Measurements from ENCODE around the gene MEGF10.

MEGF10 gene

DNA sequence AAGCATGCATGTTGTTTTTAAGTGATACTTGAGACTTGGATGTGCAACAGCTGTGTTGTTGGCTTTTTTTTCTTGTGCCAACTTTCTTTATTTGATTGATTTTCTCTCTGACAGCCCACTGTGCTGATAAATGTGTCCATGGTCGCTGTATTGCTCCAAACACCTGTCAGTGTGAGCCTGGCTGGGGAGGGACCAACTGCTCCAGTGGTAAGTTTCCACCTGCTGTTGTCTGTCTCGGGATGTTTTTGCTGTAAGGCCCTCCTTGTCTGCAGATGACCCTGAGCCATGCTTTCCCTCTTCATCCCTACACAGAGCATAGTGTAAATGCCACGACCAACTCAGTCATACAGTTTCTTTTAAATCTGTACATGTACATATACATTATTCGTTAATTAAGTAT is 79.2 kb downstream of the MEGF10 start:
- no peak for DNase-seq (ENCODE audit: low spot score)

DNA sequence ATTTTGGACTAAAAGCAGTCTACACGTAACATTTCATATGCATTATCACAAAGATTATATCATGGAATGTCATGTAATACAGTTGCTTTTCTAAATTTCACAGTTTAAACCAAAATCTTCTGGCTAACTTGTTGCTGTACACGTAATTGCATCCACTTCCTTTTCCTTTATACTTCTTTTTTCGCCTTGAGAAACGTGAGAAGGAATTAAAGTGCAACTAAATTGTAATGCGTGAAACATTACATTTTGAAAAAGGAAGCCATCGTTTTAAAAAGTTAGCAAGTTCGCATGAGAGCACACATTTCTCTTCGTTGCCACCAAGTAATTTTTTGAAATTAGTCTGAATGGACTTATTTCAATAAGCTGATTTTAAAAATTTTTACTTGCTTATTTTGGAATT is 80.0 kb downstream of the MEGF10 start:
- DNase-seq (ENCODE audit: low spot score) = no peak

DNA sequence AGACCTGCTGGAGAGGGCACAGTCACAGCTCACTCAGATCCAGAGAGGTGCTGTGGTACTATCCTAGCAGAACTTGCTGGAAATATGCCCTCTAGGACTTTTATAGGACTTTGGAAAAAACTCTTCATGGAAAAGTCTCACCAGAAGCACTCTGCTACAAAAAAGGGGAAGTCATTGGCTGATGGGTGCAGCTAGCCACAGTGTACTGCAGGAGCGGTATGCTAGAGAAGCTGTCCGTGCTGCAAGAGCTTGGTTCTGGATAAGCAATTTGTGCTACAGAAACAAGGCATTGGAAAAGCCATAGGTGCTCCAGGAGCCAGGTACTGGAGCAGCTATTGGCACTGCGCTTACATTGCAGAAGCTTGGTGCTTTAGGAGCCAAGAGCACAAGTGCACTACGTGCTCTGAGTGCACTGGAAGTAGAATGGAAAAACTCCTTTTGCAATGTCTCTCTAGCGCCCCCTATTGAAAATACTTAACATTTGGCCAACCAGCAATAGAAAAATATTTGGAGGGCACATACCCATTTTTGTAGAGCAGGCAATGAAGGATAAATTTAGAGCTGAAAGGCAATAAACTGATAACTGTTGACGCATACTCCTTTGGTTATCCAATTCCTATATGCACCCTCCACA is 83.4 kb downstream of the MEGF10 start:
- no peak for DNase-seq (ENCODE audit: low spot score)

GRCh38 chr5:127375124-127375523 is 84.5 kb downstream of the MEGF10 start:
- DNase-seq (ENCODE audit: low spot score) = no peak

GRCh38 chr5:127375544-127376091 is 85.0 kb downstream of the MEGF10 start:
- DNase-seq (ENCODE audit: low spot score) = no peak

- DNase-seq (ENCODE audit: low spot score) = no peak
Measured at GRCh38 chr5:127377651-127378050, 87.1 kb downstream of the MEGF10 start.

DNA sequence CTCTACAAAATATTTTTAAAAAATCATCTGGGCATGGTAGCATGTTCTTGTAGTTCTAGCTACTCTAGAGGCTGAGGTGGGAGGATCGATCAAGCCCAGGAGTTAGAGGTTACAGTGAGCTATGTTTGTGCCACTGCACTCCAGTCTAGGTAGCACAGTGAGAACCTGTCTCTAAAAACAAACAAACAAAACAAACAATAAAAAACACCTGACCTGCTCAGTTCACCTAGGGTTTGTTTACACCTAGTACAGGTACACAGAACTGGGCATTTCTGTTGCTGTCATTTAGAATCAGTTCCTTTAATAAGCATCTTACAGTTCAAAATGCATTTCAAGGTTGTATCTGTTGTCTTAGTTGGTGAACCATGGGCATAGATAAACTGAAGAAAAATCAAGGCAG is 95.3 kb downstream of the MEGF10 start:
- no peak for DNase-seq (ENCODE audit: low spot score)

GRCh38 chr5:127386557-127386956 is 96.0 kb downstream of the MEGF10 start:
- no peak for DNase-seq (ENCODE audit: low spot score)

DNA sequence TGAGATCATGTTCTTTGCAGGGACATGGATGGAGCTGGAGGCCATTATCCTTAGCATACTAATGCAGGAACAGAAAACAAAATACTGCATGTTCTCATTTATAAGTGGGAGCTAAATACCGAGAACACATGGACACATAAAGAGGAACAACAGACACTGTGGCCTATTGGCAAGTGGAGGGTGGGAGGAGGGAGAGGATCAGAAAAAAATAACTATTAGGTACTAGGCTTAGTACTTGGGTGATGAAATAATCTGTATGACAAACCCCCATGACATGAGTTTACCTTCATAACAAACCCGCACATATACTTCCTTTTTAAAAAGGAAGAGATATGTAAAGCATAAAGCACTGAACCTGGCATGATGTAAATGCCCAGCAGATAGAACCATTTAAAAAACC is 99.0 kb downstream of the MEGF10 start:
- no peak for DNase-seq (ENCODE audit: low spot score)

- DNase-seq (ENCODE audit: low spot score) = no peak
Measured at GRCh38 chr5:127392762-127393161, 102.2 kb downstream of the MEGF10 start.

- DNase-seq (ENCODE audit: low spot score) = peak; percentile 13
Measured at GRCh38 chr5:127396490-127397155, 106.0 kb downstream of the MEGF10 start.

GRCh38 chr5:127398508-127398907 is 107.9 kb downstream of the MEGF10 start:
- DNase-seq (ENCODE audit: low spot score) = no peak

GRCh38 chr5:127399068-127399467 is 108.5 kb downstream of the MEGF10 start:
- no peak for DNase-seq (ENCODE audit: low spot score)

DNA sequence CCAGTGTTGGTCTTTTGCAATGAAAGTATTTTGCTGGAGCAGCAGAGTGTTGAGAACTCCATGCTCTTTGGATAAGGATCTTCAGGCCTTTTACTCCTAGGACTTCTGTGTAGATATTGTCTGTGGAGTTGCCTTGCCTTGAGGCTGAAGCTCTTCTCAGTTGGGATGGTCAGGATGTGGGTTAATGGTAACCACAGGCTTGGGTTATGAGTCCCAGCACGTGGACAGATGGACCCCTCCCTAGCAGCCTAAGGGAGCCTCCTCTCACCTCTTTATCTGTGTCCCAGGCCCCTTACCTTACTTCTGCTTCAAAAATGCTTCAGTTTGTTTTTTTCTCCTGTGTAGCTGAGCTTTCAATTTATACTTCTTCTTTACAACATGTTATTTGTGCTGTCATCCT is 109.9 kb downstream of the MEGF10 start:
- DNase-seq (ENCODE audit: low spot score) = no peak

DNA sequence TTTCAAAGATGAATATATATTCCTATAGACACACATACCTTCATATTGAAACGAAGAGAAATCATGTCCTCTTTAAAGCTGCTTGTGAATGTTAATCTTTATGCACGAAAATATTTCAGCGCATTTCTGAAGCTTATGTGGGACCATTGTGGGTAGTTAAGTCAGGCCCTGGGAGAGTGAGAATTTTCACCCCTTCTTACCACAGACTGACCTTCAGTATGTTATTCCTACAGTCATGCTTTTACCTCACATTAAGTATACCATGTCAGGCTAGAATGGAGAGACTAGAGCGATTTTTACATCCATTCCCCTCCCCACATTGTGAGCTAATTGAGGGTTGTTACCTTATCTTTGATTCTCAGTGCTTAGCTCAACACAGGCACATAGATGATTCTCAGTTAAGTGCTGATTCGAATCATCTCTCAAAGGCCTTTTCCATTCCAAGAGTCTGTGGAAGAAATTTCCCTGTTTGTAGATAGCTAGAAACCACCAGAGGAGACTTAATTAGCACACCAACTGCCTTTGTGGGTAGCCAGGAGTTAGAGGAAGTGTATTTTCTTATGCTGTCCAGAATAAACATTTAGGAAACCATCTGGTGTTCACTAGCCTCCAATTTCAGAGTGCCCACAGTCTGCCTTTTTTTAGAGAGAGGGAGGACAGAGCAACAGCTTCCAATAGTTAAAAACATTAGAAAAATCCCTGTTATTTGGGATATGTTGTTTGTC is 110.5 kb downstream of the MEGF10 start:
- DNase-seq (ENCODE audit: low spot score) = no peak

- no peak for DNase-seq (ENCODE audit: low spot score)
Measured at GRCh38 chr5:127402361-127402760, 111.8 kb downstream of the MEGF10 start.

- no peak for DNase-seq (ENCODE audit: low spot score)
Measured at GRCh38 chr5:127404190-127404589, 113.6 kb downstream of the MEGF10 start.

DNA sequence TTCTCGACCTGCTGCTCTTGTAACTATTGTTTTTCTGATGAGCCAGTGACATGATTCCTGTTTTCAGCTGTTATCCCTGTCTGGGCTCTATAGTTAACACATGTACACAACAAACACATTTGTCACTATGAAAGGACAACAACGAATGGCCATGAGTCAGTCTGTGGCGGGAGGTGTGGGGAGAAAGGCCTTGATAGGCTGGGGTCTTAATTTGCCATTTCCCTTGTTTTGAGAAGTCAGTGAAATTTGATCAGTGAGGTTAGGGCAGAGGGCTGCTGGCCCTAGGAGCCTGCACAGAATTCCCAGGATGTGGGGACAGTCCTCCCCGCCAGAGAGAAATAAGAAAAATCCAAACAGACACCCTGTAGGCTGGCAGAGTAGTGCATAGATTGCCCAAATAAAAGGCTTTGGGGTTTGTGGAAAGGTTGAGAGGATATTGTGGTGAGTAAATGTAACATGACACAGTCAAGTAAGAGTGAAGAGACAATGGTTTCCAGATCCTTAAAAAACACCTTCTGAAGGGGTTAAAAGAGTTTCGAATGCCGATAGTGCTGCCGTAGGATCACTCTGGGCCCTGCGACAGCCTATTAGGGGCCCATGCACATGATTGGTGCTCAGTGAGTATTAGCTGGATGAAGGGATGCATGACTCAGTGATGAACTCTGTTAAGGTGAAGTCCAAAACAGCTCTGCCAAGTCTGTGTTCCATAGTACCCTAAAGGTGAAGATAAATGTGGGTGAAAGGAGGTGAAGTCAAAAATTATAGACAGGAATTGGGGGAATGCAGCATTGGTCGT is 115.9 kb downstream of the MEGF10 start:
- DNase-seq (ENCODE audit: low spot score) = no peak

GRCh38 chr5:127409246-127409917 is 118.8 kb downstream of the MEGF10 start:
- DNase-seq (ENCODE audit: low spot score) = no peak

- no peak for DNase-seq (ENCODE audit: low spot score)
Measured at GRCh38 chr5:127409921-127410675, 119.5 kb downstream of the MEGF10 start.

GRCh38 chr5:127410959-127411358 is 120.4 kb downstream of the MEGF10 start:
- no peak for DNase-seq (ENCODE audit: low spot score)
